ENCODE results near the gene ADD3.

Gene ADD3

GRCh38 chr10:110023785-110024465 is 16.1 kb downstream of the ADD3 start:
- FAIRE-seq (peak; percentile 58), DNase-seq (ENCODE audit: insufficient read length, low spot score) (no peak)
- no peak for TF ChIP-seq SPI1 (IDR thresholded peaks at IDR 0.05; ENCODE audit: low read depth, low read length)
- no peak for TF ChIP-seq POLR2AphosphoS5 (IDR thresholded peaks at IDR 0.05; ENCODE audit: low read depth, low read length)
- TF ChIP-seq PAX5 (IDR thresholded peaks at IDR 0.05; ENCODE audit: insufficient read depth, low read length, severe bottlenecking) = no peak
- no peak for TF ChIP-seq TAF1 (IDR thresholded peaks at IDR 0.05; ENCODE audit: low read depth, low read length)
- no peak for TF ChIP-seq POU2F2 (IDR thresholded peaks at IDR 0.05; ENCODE audit: low read depth, low read length)
- TF ChIP-seq POLR2A (IDR thresholded peaks at IDR 0.05; ENCODE audit: low read depth, low read length) = no peak

- DNase-seq (ENCODE audit: insufficient read length, low spot score) = no peak
- no peak for FAIRE-seq
- TF ChIP-seq POLR2A (IDR thresholded peaks at IDR 0.05; ENCODE audit: low read depth, low read length) = no peak
- no peak for TF ChIP-seq TAF1 (IDR thresholded peaks at IDR 0.05; ENCODE audit: low read depth, low read length)
- no peak for TF ChIP-seq POLR2AphosphoS5 (IDR thresholded peaks at IDR 0.05; ENCODE audit: low read depth, low read length)
- TF ChIP-seq SPI1 (IDR thresholded peaks at IDR 0.05; ENCODE audit: low read depth, low read length) = no peak
- no peak for TF ChIP-seq POU2F2 (IDR thresholded peaks at IDR 0.05; ENCODE audit: low read depth, low read length)
Observed at GRCh38 chr10:110029450-110029849, 21.7 kb downstream of the ADD3 start.

- FAIRE-seq = no peak
- DNase-seq (ENCODE audit: insufficient read length, low spot score) = no peak
Observed at GRCh38 chr10:110032801-110033700, 25.3 kb downstream of the ADD3 start.

GRCh38 chr10:110033701-110034235 is 26.0 kb downstream of the ADD3 start:
- TF ChIP-seq PAX5 (IDR thresholded peaks at IDR 0.05; ENCODE audit: insufficient read depth, low read length, severe bottlenecking) (no peak), POLR2AphosphoS5 (IDR thresholded peaks at IDR 0.05; ENCODE audit: low read depth, low read length) (no peak), POU2F2 (IDR thresholded peaks at IDR 0.05; ENCODE audit: low read depth, low read length) (no peak), SPI1 (IDR thresholded peaks at IDR 0.05; ENCODE audit: low read depth, low read length) (no peak), POLR2A (IDR thresholded peaks at IDR 0.05; ENCODE audit: low read depth, low read length) (no peak), TAF1 (IDR thresholded peaks at IDR 0.05; ENCODE audit: low read depth, low read length) (no peak)
- FAIRE-seq (peak; percentile 45), DNase-seq (ENCODE audit: insufficient read length, low spot score) (no peak)

More at GRCh38 chr10:110032801-110033700, 25.3 kb downstream of the ADD3 start:
- TF ChIP-seq POLR2AphosphoS5 (IDR thresholded peaks at IDR 0.05; ENCODE audit: low read depth, low read length) (no peak), TAF1 (IDR thresholded peaks at IDR 0.05; ENCODE audit: low read depth, low read length) (no peak), POU2F2 (IDR thresholded peaks at IDR 0.05; ENCODE audit: low read depth, low read length) (no peak), POLR2A (IDR thresholded peaks at IDR 0.05; ENCODE audit: low read depth, low read length) (no peak), PAX5 (IDR thresholded peaks at IDR 0.05; ENCODE audit: insufficient read depth, low read length, severe bottlenecking) (no peak), SPI1 (IDR thresholded peaks at IDR 0.05; ENCODE audit: low read depth, low read length) (no peak)

GRCh38 chr10:110034596-110034995 is 26.8 kb downstream of the ADD3 start:
- FAIRE-seq = no peak
- DNase-seq (ENCODE audit: insufficient read length, low spot score) = no peak
- TF ChIP-seq POU2F2 (IDR thresholded peaks at IDR 0.05; ENCODE audit: low read depth, low read length) (no peak), SPI1 (IDR thresholded peaks at IDR 0.05; ENCODE audit: low read depth, low read length) (no peak), POLR2AphosphoS5 (IDR thresholded peaks at IDR 0.05; ENCODE audit: low read depth, low read length) (no peak), POLR2A (IDR thresholded peaks at IDR 0.05; ENCODE audit: low read depth, low read length) (no peak), TAF1 (IDR thresholded peaks at IDR 0.05; ENCODE audit: low read depth, low read length) (no peak), PAX5 (IDR thresholded peaks at IDR 0.05; ENCODE audit: insufficient read depth, low read length, severe bottlenecking) (no peak)

- FAIRE-seq (peak; percentile 35), DNase-seq (ENCODE audit: insufficient read length, low spot score) (no peak)
- TF ChIP-seq SPI1 (IDR thresholded peaks at IDR 0.05; ENCODE audit: low read depth, low read length) = no peak
- no peak for TF ChIP-seq POLR2AphosphoS5 (IDR thresholded peaks at IDR 0.05; ENCODE audit: low read depth, low read length)
- no peak for TF ChIP-seq PAX5 (IDR thresholded peaks at IDR 0.05; ENCODE audit: insufficient read depth, low read length, severe bottlenecking)
Observed at GRCh38 chr10:110035070-110035921, 27.5 kb downstream of the ADD3 start.

GRCh38 chr10:110036640-110037039 is 28.9 kb downstream of the ADD3 start:
- TF ChIP-seq POLR2A (IDR thresholded peaks at IDR 0.05; ENCODE audit: low read depth, low read length) (no peak), POLR2AphosphoS5 (IDR thresholded peaks at IDR 0.05; ENCODE audit: low read depth, low read length) (no peak)
- no peak for DNase-seq (ENCODE audit: insufficient read length, low spot score)
- peak; percentile 76 for FAIRE-seq

GRCh38 chr10:110039254-110039653 is 31.5 kb downstream of the ADD3 start:
- DNase-seq (ENCODE audit: insufficient read length, low spot score) (no peak), FAIRE-seq (no peak)
- TF ChIP-seq PAX5 (IDR thresholded peaks at IDR 0.05; ENCODE audit: insufficient read depth, low read length, severe bottlenecking) (no peak), POLR2A (IDR thresholded peaks at IDR 0.05; ENCODE audit: low read depth, low read length) (no peak), TAF1 (IDR thresholded peaks at IDR 0.05; ENCODE audit: low read depth, low read length) (no peak), SPI1 (IDR thresholded peaks at IDR 0.05; ENCODE audit: low read depth, low read length) (no peak), POU2F2 (IDR thresholded peaks at IDR 0.05; ENCODE audit: low read depth, low read length) (no peak), POLR2AphosphoS5 (IDR thresholded peaks at IDR 0.05; ENCODE audit: low read depth, low read length) (no peak)

GRCh38 chr10:110040108-110040507 is 32.3 kb downstream of the ADD3 start:
- no peak for TF ChIP-seq PAX5 (IDR thresholded peaks at IDR 0.05; ENCODE audit: insufficient read depth, low read length, severe bottlenecking)
- TF ChIP-seq POLR2A (IDR thresholded peaks at IDR 0.05; ENCODE audit: low read depth, low read length) = no peak
- no peak for TF ChIP-seq SPI1 (IDR thresholded peaks at IDR 0.05; ENCODE audit: low read depth, low read length)
- TF ChIP-seq POU2F2 (IDR thresholded peaks at IDR 0.05; ENCODE audit: low read depth, low read length) = no peak
- no peak for TF ChIP-seq TAF1 (IDR thresholded peaks at IDR 0.05; ENCODE audit: low read depth, low read length)
- TF ChIP-seq POLR2AphosphoS5 (IDR thresholded peaks at IDR 0.05; ENCODE audit: low read depth, low read length) = no peak
- no peak for FAIRE-seq
- no peak for DNase-seq (ENCODE audit: insufficient read length, low spot score)
